Sigmoid colon (tissue), 7 donors: ENCODE results near the gene SYT5. TPM values are rescaled to one million over a fixed set of nuclear protein-coding genes. Genes with fewer than 3 reads are reported as not detected.
A peak's percentile ranks its signal among the peaks of the same experiment; 100 is the strongest.

Source experiments
- DNase-seq: peaks from one replicate; pipeline ENCODE4 v3.0.0-alpha.2; 2019
- H3K27ac ChIP-seq, 4 donors: fragments of 200-600 bp; sonication (generic); one replicate each; pipeline ENCODE4 v1.5.1; 2016 to 2019; ENCODE audit warnings: mild to moderate bottlenecking in 1 of 4
- H3K27me3 ChIP-seq, 3 donors: fragments of 200-600 bp; sonication (generic); one replicate each; pipeline ENCODE4 v1.5.1; 2019; ENCODE audit warnings: mild to moderate bottlenecking in 1 of 3
- H3K36me3 ChIP-seq, 4 donors: fragments of 200-600 bp; sonication (generic); one replicate each; pipeline ENCODE4 v1.5.1; 2016 to 2019
- H3K4me1 ChIP-seq, 4 donors: fragments of 200-600 bp; sonication (generic); one replicate each; pipeline ENCODE4 v1.5.1; 2017 to 2019
- H3K4me3 ChIP-seq, 4 donors: fragments of 200-600 bp; sonication (generic); one replicate each; pipeline ENCODE4 v1.5.1; 2017 to 2019; ENCODE audit warnings: mild to moderate bottlenecking in 2 of 4, moderate library complexity in 1 of 4
- H3K9me3 ChIP-seq, 4 donors: fragments of 200-600 bp in 3 of 4; sonication (generic) in 3 of 4; one replicate each; pipeline versions ENCODE4 v1.5.1 to v1.6.1; 2013 to 2019
- EP300 ChIP-seq, 4 donors: sonication (generic); formaldehyde crosslinking; IDR thresholded peaks; one replicate each; pipeline ENCODE4 v1.6.1; 2017; ENCODE audit warnings: antibody characterized with exemption in 4 of 4
- POLR2A ChIP-seq, 2 donors: fragments of 450-650 bp; IDR thresholded peaks; one replicate each; pipeline ENCODE4 v1.6.1; 2016; ENCODE audit warnings: antibody characterized with exemption in 2 of 2, mild to moderate bottlenecking in 2 of 2, moderate library complexity in 2 of 2
- POLR2AphosphoS5 ChIP-seq, 4 donors: sonication (generic); formaldehyde crosslinking; IDR thresholded peaks; one replicate each; pipeline ENCODE4 v1.6.1; 2017; ENCODE audit warnings: antibody characterized with exemption in 4 of 4
- WGBS, 2 donors: extraction: QIAGEN DNeasy Blood & Tissue Kit; methylation state at CpG; one replicate each; pipeline ENCODE4 v1.1.7; 2013; 5-methylcytosine and 5-hydroxymethylcytosine counted together
- intact Hi-C: fragments of 100-400 bp; cut with DNase I; formaldehyde crosslinking; loops from one replicate; pipeline ENCODE4 v1.15.1; 2023
- polyA plus RNA-seq, 3 donors: library from polyadenylated mRNA; stranded (reverse); fragments of 200-250 nt; gene quantifications; one replicate each; pipeline ENCODE4 v1.2.3, GENCODE V29; 2013
- total RNA-seq, 4 donors: library from RNA; depleted of rRNA; stranded (reverse); fragments of >200 nt; gene quantifications; one replicate each; pipeline ENCODE4 v1.1.0, GENCODE V29; 2016
- TF ChIP-seq, protein P1 (sequence below), 4 experiments: fragments of 450-650 bp in 3 of 4; fragments of 200-600 bp in 1 of 4; IDR thresholded peaks; one replicate each; pipeline ENCODE4 v1.5.1; 2016 to 2019; ENCODE audit warnings: antibody characterized with exemption in 4 of 4, mild to moderate bottlenecking in 3 of 4, moderate library complexity in 2 of 4
- donor health status: healthy with polysubstance abuse.
- donor health status: Bipolar disorder and iron deficiency.
- donor health status: healthy.

Gene SYT5
- total and polyA plus RNA-seq, 7 donors, result 0.69 to 9.6 (median 1.9) TPM

DNA sequence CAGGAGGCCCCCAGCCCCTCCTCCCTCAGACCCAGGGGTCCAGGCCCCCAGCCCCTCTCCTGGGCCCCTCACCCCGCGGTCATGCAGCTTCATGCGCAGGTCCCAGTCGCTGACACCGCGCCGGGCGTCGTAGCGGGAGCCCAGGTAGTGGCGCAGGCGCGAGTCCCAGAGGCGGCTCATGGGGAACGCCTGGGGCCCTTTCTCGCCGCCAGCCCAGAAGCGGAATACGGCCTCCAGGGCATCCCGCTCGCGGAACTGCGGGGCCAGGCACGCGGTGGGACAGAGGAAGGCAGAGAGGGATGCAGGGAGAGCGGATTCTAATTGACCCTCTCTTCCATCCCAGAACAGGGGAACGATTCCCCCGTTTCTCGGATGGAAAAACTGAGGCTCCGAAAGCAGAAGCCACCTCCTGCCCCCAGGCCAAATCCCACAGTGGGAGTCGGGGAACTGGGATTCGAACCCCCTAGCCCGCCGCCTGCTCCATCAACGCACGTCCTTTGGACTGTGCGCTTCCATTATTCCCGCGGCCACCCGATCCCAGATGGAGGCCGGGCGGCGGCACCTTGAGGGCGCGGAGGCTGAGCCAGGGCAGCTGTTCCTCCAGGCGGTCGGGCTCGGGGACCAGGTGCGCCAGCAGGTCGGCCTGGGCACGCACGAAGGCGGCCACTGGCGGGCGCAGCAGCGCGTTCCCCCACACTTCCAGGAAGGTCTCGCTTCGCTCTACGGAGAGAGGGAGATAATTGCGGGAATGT, 18.3 kb downstream of the SYT5 start:
- H3K27me3 ChIP-seq, result peaks cover 39 to 97% (median 90%) of the 10 kb centered on the region in 3 donors

DNA sequence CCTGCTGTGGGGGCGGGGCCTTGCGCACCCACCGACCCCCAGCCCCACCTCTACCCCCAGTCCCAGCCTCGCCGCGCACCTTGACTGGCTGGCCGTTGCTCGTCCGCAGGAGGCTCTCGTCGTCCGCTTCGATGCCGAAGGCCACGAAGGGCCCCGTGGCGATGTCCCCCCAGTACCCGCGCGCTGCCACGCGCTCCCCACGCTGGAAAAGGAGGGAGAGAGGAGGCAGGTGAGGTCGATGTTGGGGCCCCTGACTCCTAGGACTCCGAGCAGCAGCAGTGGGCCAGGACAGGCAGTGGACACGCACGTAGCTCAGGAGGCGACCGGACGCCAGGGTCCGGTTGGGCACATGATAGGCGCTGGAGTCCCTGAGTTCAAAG, 19.1 kb downstream of the SYT5 start:
- Histone ChIP-seq H3K9me3 (no peaks in the 10 kb centered on the region), H3K27ac (no peak overlapping the region), H3K36me3 (no peaks in the 10 kb centered on the region), H3K27me3 (peaks cover 37 to 97% (median 90%) of the 10 kb centered on the region in 3 donors), H3K4me3 (no peak overlapping the region), H3K4me1 (peaks cover 0 to 16% (median 6%) of the 10 kb centered on the region in 4 donors)
- no peak for TF ChIP-seq EP300 (IDR thresholded peaks at IDR 0.05)
- no peak for TF ChIP-seq POLR2AphosphoS5 (IDR thresholded peaks at IDR 0.05)
- TF ChIP-seq, protein P1, sequence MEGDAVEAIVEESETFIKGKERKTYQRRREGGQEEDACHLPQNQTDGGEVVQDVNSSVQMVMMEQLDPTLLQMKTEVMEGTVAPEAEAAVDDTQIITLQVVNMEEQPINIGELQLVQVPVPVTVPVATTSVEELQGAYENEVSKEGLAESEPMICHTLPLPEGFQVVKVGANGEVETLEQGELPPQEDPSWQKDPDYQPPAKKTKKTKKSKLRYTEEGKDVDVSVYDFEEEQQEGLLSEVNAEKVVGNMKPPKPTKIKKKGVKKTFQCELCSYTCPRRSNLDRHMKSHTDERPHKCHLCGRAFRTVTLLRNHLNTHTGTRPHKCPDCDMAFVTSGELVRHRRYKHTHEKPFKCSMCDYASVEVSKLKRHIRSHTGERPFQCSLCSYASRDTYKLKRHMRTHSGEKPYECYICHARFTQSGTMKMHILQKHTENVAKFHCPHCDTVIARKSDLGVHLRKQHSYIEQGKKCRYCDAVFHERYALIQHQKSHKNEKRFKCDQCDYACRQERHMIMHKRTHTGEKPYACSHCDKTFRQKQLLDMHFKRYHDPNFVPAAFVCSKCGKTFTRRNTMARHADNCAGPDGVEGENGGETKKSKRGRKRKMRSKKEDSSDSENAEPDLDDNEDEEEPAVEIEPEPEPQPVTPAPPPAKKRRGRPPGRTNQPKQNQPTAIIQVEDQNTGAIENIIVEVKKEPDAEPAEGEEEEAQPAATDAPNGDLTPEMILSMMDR (IDR thresholded peaks at IDR 0.05), result no peak
- intact Hi-C loops, result no loop called here
- WGBS, 2 donors, result 22 to 43% methylated on average over 32 of the region's 32 CpGs
- DNase-seq, result no peak

More for the DNA sequence above, 18.3 kb downstream of the SYT5 start:
- DNase-seq, result no peak
- intact Hi-C loops, result no loop called here
- no peak overlapping the region for H3K4me3 ChIP-seq
- TF ChIP-seq POLR2A (IDR thresholded peaks at IDR 0.05) (no peak), POLR2AphosphoS5 (IDR thresholded peaks at IDR 0.05) (no peak), EP300 (IDR thresholded peaks at IDR 0.05) (no peak)
- TF ChIP-seq, protein P1 (IDR thresholded peaks at IDR 0.05), result no peak
- WGBS, 2 donors, result 26 to 29% methylated on average over 61 of the region's 61 CpGs
- peaks cover 0 to 12% (median 10%) of the 10 kb centered on the region in 4 donors for H3K4me1 ChIP-seq
- no peaks in the 10 kb centered on the region for H3K9me3 ChIP-seq
- no peaks in the 10 kb centered on the region for H3K36me3 ChIP-seq
- no peak overlapping the region for H3K27ac ChIP-seq

DNA sequence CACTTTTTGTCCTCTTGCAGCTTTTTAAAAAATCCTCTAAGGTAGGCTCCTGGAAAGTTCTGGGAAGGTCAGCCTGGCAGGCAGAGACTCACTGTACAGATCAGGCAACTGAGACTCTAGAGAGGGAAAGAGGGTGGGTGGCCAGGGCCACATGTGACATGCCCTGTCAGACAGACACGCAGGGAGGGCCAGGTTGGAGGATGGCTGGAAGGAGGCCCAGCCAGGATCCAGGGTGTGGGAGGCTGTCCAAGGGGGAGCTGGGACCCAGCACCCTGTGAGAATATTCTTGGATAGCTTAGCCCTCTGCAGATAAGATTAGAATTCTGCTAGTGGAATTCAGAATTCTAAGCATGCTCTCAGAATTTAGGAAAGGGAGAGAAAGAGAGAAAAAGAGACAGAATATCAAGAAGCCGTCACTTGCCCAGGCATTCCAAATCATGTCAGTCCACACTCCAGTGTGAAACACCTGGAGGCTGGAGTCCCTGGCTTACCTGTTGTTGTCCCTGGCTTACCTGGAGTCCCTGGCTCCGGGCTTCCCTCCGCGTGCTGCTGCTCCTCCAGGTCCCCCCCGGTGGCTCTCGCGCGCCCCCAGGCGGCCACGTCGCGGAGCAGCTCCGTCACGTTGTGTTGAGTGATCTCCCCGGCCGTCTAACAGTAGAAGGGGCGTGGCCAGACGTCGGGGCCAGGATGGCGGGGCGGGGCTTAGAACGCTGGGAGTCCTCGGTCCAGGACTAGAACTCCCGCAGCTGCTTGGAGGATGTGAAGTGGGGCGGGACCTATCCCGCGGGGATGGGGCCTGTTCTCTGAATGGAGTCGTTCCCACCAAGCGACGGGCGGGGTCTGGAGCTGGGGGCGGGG, 19.7 kb downstream of the SYT5 start:
- intact Hi-C loops, result no loop called here
- Histone ChIP-seq H3K4me1 (peaks cover 0 to 16% (median 6%) of the 10 kb centered on the region in 4 donors), H3K9me3 (no peaks in the 10 kb centered on the region), H3K4me3 (no peak overlapping the region), H3K27ac (no peak overlapping the region), H3K27me3 (peaks cover 37 to 97% (median 90%) of the 10 kb centered on the region in 3 donors), H3K36me3 (no peaks in the 10 kb centered on the region)
- DNase-seq, result peak; percentile 86
- TF ChIP-seq, protein P1 (IDR thresholded peaks at IDR 0.05), result peak; percentile 17 to 65 (median 48)
- TF ChIP-seq EP300 (IDR thresholded peaks at IDR 0.05), result no peak
- 2 to 4% methylated on average over 33 of the region's 33 CpGs for WGBS, 2 donors

DNA sequence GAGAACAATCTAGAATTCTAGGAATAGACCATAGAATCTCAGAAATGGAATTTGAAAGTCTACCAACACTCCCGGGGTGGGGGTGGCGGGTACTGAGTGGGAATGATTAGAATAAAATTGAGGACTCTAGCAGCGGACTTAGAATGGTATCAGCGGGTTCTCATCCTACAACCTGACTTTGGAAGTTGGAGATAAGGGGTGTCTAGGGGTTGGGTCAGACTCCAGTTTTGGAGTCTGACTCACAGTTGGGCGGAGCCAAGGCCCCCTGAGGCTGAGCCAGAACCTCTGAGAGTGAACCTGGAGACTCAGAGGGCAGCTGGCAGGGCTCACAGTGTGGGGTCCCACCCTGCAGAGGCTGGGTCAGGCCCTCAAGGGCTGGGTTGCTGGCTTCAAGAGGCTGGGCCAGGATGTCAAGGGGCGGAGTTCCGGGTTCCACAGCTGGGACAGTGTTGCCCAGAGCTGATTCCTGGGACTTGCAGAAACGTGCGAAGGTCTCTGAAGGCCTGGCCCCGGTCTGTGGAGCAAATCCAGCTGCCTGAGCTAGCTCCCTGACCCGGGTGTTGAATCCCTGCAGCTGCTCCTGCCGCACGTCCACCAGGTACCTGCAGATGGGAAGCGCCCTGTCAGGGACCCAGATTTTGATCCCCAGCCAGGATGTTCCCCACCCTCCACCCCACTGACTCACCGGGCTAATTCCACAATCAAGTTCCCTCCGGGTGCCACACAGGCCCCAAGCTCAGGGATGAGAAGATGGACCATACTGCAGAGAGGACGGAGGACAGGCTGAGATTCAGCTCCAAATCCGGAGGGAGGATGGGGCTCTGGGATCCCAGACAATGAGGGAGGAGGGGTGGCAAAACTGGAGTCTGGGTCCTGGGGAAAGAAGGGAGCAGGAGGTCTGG, 21.0 kb downstream of the SYT5 start:
- Histone ChIP-seq H3K9me3 (no peaks in the 10 kb centered on the region), H3K27ac (no peak overlapping the region), H3K4me1 (peaks cover 0 to 16% (median 6%) of the 10 kb centered on the region in 4 donors), H3K27me3 (peaks cover 37 to 99% (median 90%) of the 10 kb centered on the region in 3 donors), H3K36me3 (no peaks in the 10 kb centered on the region), H3K4me3 (no peak overlapping the region)
- no peak for TF ChIP-seq POLR2A (IDR thresholded peaks at IDR 0.05)
- TF ChIP-seq, protein P1 (IDR thresholded peaks at IDR 0.05), result no peak
- no peak for TF ChIP-seq EP300 (IDR thresholded peaks at IDR 0.05)
- TF ChIP-seq POLR2AphosphoS5 (IDR thresholded peaks at IDR 0.05), result no peak
- intact Hi-C loops, result no loop called here
- WGBS, 2 donors, result 59 to 78% methylated on average over 18 of the region's 18 CpGs
- no peak for DNase-seq
